Measurements from ENCODE around the gene TMEM45B.

Gene TMEM45B

DNA sequence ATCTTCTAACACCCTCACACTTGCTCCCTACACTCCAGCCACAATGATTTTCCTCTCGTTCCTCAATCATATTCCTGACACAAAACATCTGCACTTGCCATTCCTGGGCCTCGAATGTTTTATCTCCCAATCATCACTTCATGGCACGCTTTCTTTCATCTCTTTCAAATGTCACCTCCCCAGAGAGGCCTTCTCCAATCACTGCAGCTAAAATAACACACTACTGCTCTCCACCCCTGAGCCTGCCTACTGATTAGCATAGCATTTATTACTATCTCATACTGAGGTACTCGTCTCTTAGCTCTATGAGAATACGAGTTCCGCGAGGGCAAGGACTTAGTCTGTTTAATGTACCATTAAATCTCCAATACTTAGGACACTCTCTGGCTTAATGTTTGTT, 56.3 kb downstream of the TMEM45B start:
- no peak for DNase-seq
- no peak for TF ChIP-seq CTCF (IDR thresholded peaks at IDR 0.05; ENCODE audit: low read depth, low read length, missing control alignments)
- Histone ChIP-seq H3K27me3 (replicated peaks) (no peaks in the 10 kb centered on the region), H3K4me3 (ENCODE audit: low read depth, low read length) (no peak overlapping the region), H3K36me3 (replicated peaks) (peaks cover 71% of the 10 kb centered on the region), H3K27ac (no peak overlapping the region)
- in situ Hi-C loops (cut with HindIII; ENCODE audit: low pct_ligation_motif_present, low sequenced_read_pairs): no loop called here

DNA sequence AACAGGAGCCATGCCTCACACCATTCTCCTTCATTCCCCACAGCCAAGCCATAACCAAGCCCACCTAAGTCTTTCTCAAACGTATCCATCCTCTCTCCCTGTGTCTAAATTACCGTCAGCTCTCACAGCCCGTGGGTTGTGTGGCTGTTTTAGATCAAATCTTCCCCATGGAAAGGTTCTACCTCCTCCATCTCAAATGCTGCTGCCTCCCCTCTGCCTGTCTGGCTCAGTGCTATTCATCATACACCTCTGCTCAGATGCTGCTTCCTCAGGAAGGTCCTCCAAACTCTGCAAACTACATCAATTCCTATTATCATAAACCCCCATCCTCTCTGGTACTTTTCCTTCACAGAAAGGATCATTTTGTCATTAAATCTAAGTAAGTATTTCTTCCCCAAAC, 64.7 kb downstream of the TMEM45B start:
- H3K27me3 ChIP-seq (replicated peaks): no peaks in the 10 kb centered on the region
- in situ Hi-C loops (cut with HindIII; ENCODE audit: low pct_ligation_motif_present, low sequenced_read_pairs): no loop called here
- H3K27ac ChIP-seq: no peak overlapping the region
- no peak for DNase-seq
- peaks cover 67% of the 10 kb centered on the region for H3K36me3 ChIP-seq (replicated peaks)
- no peak for TF ChIP-seq CTCF (IDR thresholded peaks at IDR 0.05; ENCODE audit: low read depth, low read length, missing control alignments)
- no peak overlapping the region for H3K4me3 ChIP-seq (ENCODE audit: low read depth, low read length)

DNA sequence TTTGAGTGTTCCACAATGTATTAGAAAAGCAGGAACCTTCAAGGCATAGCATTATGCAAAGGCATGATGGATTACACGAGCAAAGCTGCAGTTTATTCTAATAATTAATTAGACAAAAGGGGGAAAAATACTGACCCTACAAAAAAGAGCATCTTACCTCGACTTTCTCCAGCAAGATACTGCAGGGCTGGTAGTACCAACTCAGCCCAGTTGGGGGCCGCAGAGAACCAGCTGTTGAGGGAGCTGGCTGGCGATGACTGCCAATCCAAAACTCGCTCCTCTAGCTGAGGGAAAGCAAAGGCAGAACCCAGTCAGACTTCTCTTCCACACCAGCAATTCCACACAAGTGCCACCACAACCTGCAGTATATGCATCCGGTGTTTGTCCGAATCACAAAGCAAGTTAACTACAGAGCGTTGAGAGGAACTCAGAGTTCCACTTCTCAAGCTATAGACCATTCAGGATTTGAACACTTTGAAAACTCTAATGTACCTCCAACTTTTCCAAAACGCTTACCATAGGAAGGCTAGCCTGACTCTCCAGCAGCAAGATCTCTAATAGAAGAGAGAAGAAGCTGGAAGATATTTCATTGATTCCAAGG, 66.0 kb downstream of the TMEM45B start:
- no peak overlapping the region for H3K4me3 ChIP-seq (ENCODE audit: low read depth, low read length)
- TF ChIP-seq CTCF (IDR thresholded peaks at IDR 0.05; ENCODE audit: low read depth, low read length, missing control alignments): peak; percentile 81
- H3K27ac ChIP-seq: no peak overlapping the region
- peaks cover 66% of the 10 kb centered on the region for H3K36me3 ChIP-seq (replicated peaks)
- peak; percentile 20 for DNase-seq
- H3K27me3 ChIP-seq (replicated peaks): no peaks in the 10 kb centered on the region
- in situ Hi-C loops (cut with HindIII; ENCODE audit: low pct_ligation_motif_present, low sequenced_read_pairs): no loop called here

- in situ Hi-C loops (cut with HindIII; ENCODE audit: low pct_ligation_motif_present, low sequenced_read_pairs): no loop called here
- TF ChIP-seq CTCF (IDR thresholded peaks at IDR 0.05; ENCODE audit: low read depth, low read length, missing control alignments): no peak
- H3K36me3 ChIP-seq (replicated peaks): peaks cover 75% of the 10 kb centered on the region
These were observed 68.9 kb downstream of the TMEM45B start for GRCh38 chr11:129884581-129884980.

DNA sequence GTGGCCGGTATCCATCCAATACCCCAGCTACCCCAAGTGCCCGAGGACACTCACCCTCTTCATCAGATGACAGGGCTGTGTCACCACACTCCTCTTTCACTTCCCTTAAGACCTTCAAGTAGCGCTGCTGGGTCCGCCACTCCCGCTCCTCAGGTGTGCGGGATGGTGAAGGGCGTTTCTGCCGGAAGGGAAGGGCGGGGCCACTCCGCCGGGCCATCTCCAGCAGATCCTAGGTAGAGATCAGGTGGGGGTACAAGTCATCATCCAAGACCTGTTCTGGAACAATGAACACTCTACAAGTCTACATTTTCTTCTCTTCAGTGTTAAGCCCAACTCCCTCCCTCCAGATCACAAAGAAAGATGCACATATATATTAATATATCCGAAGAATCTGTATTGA, 69.7 kb downstream of the TMEM45B start:
- no peak for DNase-seq
- no peak overlapping the region for H3K4me3 ChIP-seq (ENCODE audit: low read depth, low read length)
- in situ Hi-C loops (cut with HindIII; ENCODE audit: low pct_ligation_motif_present, low sequenced_read_pairs): no loop called here
- peaks cover 77% of the 10 kb centered on the region for H3K36me3 ChIP-seq (replicated peaks)
- H3K27me3 ChIP-seq (replicated peaks): no peaks in the 10 kb centered on the region
- H3K27ac ChIP-seq: no peak overlapping the region
- TF ChIP-seq CTCF (IDR thresholded peaks at IDR 0.05; ENCODE audit: low read depth, low read length, missing control alignments): no peak

More at GRCh38 chr11:129884581-129884980, 68.9 kb downstream of the TMEM45B start:
- H3K27me3 ChIP-seq (replicated peaks): no peaks in the 10 kb centered on the region
- H3K27ac ChIP-seq: no peak overlapping the region
- no peak for DNase-seq
- H3K4me3 ChIP-seq (ENCODE audit: low read depth, low read length): no peak overlapping the region

GRCh38 chr11:129888451-129888850, 72.8 kb downstream of the TMEM45B start:
- in situ Hi-C loops (cut with HindIII; ENCODE audit: low pct_ligation_motif_present, low sequenced_read_pairs): no loop called here
- H3K27ac ChIP-seq: no peak overlapping the region
- TF ChIP-seq CTCF (IDR thresholded peaks at IDR 0.05; ENCODE audit: low read depth, low read length, missing control alignments): no peak

More at GRCh38 chr11:129888451-129888850, 72.8 kb downstream of the TMEM45B start:
- Histone ChIP-seq H3K36me3 (replicated peaks) (peaks cover 67% of the 10 kb centered on the region), H3K4me3 (ENCODE audit: low read depth, low read length) (no peak overlapping the region), H3K27me3 (replicated peaks) (no peaks in the 10 kb centered on the region)
- no peak for DNase-seq

Measured in brain microvascular endothelial cell (primary cell).